Astrocyte (in vitro differentiated cells and primary cell): ENCODE measurements around the gene ANKRD44. TPM values are rescaled to one million over a fixed set of nuclear protein-coding genes. Genes with fewer than 3 reads are reported as not detected.

Source experiments
- DNase-seq: peaks from one replicate; pipeline ENCODE4 v3.0.0-alpha.2; 2010; ENCODE audit warnings: low read depth
- FAIRE-seq: peaks from 2 replicates; lab custom pipeline; 2011; peaks lifted over from hg19 to GRCh38; lab: Jason Lieb, UNC
- H2AFZ ChIP-seq: 2 replicates; pipeline ENCODE4 v1.6.0; 2012; ENCODE audit warnings: low read depth, low read length, inconsistent platforms
- H3K27ac ChIP-seq: 2 replicates; pipeline ENCODE4 v1.5.1; 2011; ENCODE audit warnings: low read depth, low read length, inconsistent platforms
- H3K27me3 ChIP-seq: 2 replicates; pipeline ENCODE4 v1.6.0; 2011; ENCODE audit warnings: low read length, inconsistent platforms; ENCODE audit not compliant: insufficient read depth
- H3K36me3 ChIP-seq: 2 replicates; pipeline ENCODE4 v1.5.1; 2011; ENCODE audit warnings: low read length, inconsistent platforms; ENCODE audit not compliant: insufficient read depth
- H3K4me1 ChIP-seq: 2 replicates; pipeline ENCODE4 v1.5.1; 2011; ENCODE audit warnings: low read length, inconsistent platforms; ENCODE audit not compliant: insufficient read depth
- H3K4me2 ChIP-seq: 2 replicates; pipeline ENCODE4 v1.6.0; 2012; ENCODE audit warnings: low read length, inconsistent platforms
- H3K4me3 ChIP-seq: 2 replicates; pipeline ENCODE4 v1.5.1; 2011; ENCODE audit warnings: low read depth, mild to moderate bottlenecking, low read length, inconsistent platforms; ENCODE audit not compliant: insufficient read depth
- H3K79me2 ChIP-seq: 2 replicates; pipeline ENCODE4 v1.6.0; 2012; ENCODE audit warnings: mild to moderate bottlenecking, low read length, inconsistent platforms; ENCODE audit not compliant: insufficient read depth
- H3K9ac ChIP-seq: 2 replicates; pipeline ENCODE4 v1.6.0; 2012; ENCODE audit warnings: mild to moderate bottlenecking, low read length, inconsistent platforms
- H3K9me3 ChIP-seq: 2 replicates; pipeline ENCODE4 v1.5.1; 2012; ENCODE audit warnings: low read depth, mild to moderate bottlenecking, low read length, inconsistent platforms; ENCODE audit not compliant: insufficient read depth
- H4K20me1 ChIP-seq: 2 replicates; pipeline ENCODE4 v1.6.0; 2012; ENCODE audit warnings: low read length, inconsistent platforms; ENCODE audit not compliant: insufficient read depth
- H3K27ac Mint-ChIP-seq: one replicate; pipeline ENCODE4 v1.8.0; 2021; ENCODE audit warnings: mild to moderate bottlenecking, mixed read lengths; ENCODE audit not compliant: unreplicated experiment
- H3K27me3 Mint-ChIP-seq: one replicate; pipeline ENCODE4 v1.8.0; 2021; ENCODE audit warnings: low read depth, mixed read lengths; ENCODE audit not compliant: unreplicated experiment
- H3K36me3 Mint-ChIP-seq: one replicate; pipeline ENCODE4 v1.8.0; 2021; ENCODE audit warnings: low read depth, mixed read lengths; ENCODE audit not compliant: unreplicated experiment
- H3K4me1 Mint-ChIP-seq: one replicate; pipeline ENCODE4 v1.8.0; 2021; ENCODE audit warnings: low read depth, mixed read lengths; ENCODE audit not compliant: unreplicated experiment
- H3K4me3 Mint-ChIP-seq: one replicate; pipeline ENCODE4 v1.8.0; 2021; ENCODE audit warnings: mild to moderate bottlenecking, moderate library complexity, mixed read lengths; ENCODE audit not compliant: unreplicated experiment
- H3K9me3 Mint-ChIP-seq: one replicate; pipeline ENCODE4 v1.8.0; 2021; ENCODE audit warnings: mild to moderate bottlenecking, mixed read lengths; ENCODE audit not compliant: unreplicated experiment
- EZH2 ChIP-seq: IDR thresholded peaks from 2 replicates; pipeline ENCODE4 v1.6.1; 2012; ENCODE audit warnings: mild to moderate bottlenecking, low read length, inconsistent platforms; ENCODE audit not compliant: insufficient read depth
- total RNA-seq: library from RNA; stranded (reverse); gene quantifications from 2 replicates; pipeline ENCODE4 v1.2.1, GENCODE V29; 2021
- TF ChIP-seq, protein P1 (sequence below): IDR thresholded peaks from 2 replicates; pipeline ENCODE4 v1.5.1; 2011; ENCODE audit warnings: low read depth, mild to moderate bottlenecking, inconsistent platforms, low read length, moderate library complexity; ENCODE audit not compliant: insufficient read depth

Gene ANKRD44
- total RNA-seq, 1 donor from 2014 or later = 7.2 TPM

DNA sequence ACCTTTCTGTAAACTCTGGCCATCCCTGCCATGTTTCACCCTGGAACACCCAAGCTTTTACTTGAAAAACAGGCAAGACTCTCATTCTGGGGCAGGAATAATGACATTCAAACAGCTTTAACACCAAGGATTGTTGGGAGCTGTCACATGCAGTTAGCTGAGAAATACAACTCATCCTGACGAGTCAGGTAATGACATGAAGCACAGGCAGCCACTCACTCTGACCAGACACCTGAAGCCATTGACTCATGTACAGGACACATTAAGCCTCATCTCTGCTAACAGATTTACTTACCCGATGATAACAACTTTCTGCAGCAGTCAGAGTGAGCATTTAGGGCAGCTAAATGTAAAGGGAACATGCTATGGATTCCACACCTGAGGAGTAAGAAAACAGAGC is 220.9 kb downstream of the ANKRD44 start:
- TF ChIP-seq, protein P1, sequence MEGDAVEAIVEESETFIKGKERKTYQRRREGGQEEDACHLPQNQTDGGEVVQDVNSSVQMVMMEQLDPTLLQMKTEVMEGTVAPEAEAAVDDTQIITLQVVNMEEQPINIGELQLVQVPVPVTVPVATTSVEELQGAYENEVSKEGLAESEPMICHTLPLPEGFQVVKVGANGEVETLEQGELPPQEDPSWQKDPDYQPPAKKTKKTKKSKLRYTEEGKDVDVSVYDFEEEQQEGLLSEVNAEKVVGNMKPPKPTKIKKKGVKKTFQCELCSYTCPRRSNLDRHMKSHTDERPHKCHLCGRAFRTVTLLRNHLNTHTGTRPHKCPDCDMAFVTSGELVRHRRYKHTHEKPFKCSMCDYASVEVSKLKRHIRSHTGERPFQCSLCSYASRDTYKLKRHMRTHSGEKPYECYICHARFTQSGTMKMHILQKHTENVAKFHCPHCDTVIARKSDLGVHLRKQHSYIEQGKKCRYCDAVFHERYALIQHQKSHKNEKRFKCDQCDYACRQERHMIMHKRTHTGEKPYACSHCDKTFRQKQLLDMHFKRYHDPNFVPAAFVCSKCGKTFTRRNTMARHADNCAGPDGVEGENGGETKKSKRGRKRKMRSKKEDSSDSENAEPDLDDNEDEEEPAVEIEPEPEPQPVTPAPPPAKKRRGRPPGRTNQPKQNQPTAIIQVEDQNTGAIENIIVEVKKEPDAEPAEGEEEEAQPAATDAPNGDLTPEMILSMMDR = no peak
- no peak for TF ChIP-seq EZH2
- Histone ChIP-seq H2AFZ (no peak overlapping the region), H3K36me3 (no peaks in the 10 kb centered on the region), H3K79me2 (no peaks in the 10 kb centered on the region), H3K4me2 (no peak overlapping the region), H3K9me3 (no peaks in the 10 kb centered on the region), H4K20me1 (no peaks in the 10 kb centered on the region), H3K9ac (no peak overlapping the region), H3K27ac (no peak overlapping the region), H3K4me3 (no peak overlapping the region), H3K27me3 (no peaks in the 10 kb centered on the region), H3K4me1 (no peaks in the 10 kb centered on the region)
- no peak for FAIRE-seq
- no peak overlapping the region for H3K27ac Mint-ChIP-seq
- DNase-seq = no peak
- H3K27me3 Mint-ChIP-seq = no peaks in the 10 kb centered on the region
- H3K4me3 Mint-ChIP-seq = no peak overlapping the region
- no peaks in the 10 kb centered on the region for H3K9me3 Mint-ChIP-seq
- no peaks in the 10 kb centered on the region for H3K36me3 Mint-ChIP-seq
- H3K4me1 Mint-ChIP-seq = peaks cover 13% of the 10 kb centered on the region

DNA sequence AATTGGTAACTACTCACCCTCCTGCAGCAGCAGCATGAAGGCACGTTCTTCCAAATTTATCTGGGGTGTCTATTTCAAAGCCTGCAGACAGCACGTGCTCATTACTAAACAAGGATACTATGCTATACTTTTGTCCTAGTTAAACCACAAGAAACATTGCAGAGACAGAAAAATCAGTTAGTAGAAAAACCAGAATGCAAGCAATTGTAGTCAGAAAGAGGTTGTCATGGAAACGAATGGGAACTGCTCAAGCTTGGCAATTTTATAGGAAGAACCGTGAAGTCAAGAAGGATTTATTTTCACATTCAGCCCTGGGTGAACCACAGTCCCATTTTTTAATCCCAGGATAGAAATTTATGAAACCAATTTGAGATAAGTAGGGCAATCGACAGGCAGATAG is 221.9 kb downstream of the ANKRD44 start:
- Histone ChIP-seq H4K20me1 (no peaks in the 10 kb centered on the region), H3K4me3 (no peak overlapping the region), H3K9ac (no peak overlapping the region), H3K4me1 (no peaks in the 10 kb centered on the region), H3K79me2 (no peaks in the 10 kb centered on the region), H3K9me3 (no peaks in the 10 kb centered on the region), H3K27me3 (no peaks in the 10 kb centered on the region), H3K4me2 (peak overlapping the region; percentile 8), H2AFZ (no peak overlapping the region), H3K36me3 (no peaks in the 10 kb centered on the region), H3K27ac (no peak overlapping the region)
- TF ChIP-seq, protein P1 = no peak
- no peak for TF ChIP-seq EZH2
- Mint-ChIP-seq H3K4me3 (no peak overlapping the region), H3K9me3 (no peaks in the 10 kb centered on the region), H3K36me3 (no peaks in the 10 kb centered on the region), H3K27ac (peak overlapping the region; percentile 45), H3K4me1 (peaks cover 13% of the 10 kb centered on the region), H3K27me3 (no peaks in the 10 kb centered on the region)
- FAIRE-seq (peak; percentile 20), DNase-seq (peak; percentile 86)

DNA sequence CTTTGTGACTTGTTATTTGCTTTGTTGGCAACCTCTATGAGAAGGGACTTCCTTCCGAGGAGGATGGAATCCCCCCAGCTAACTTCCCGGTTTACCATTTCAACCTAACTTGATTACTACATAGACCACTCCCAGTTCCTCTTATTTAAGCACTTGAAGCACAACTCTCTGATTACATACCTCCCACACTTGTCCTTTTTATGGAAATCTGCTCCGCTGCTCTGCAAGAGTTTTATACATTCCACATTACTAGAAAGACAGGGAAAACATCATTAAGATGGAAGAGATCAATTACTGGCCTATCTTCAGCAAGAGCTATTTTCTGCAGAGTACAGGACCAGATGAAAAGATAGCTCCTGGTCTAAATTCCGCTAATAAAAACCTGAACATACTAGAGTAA is 224.1 kb downstream of the ANKRD44 start:
- Mint-ChIP-seq H3K9me3 (no peaks in the 10 kb centered on the region), H3K4me3 (no peak overlapping the region), H3K27ac (no peak overlapping the region), H3K27me3 (no peaks in the 10 kb centered on the region), H3K36me3 (no peaks in the 10 kb centered on the region), H3K4me1 (peaks cover 10% of the 10 kb centered on the region)
- H3K4me2 ChIP-seq = no peak overlapping the region
- H3K79me2 ChIP-seq = no peaks in the 10 kb centered on the region
- no peak overlapping the region for H3K9ac ChIP-seq
- no peak overlapping the region for H3K4me3 ChIP-seq
- H3K27me3 ChIP-seq = no peaks in the 10 kb centered on the region
- TF ChIP-seq EZH2 = no peak
- TF ChIP-seq, protein P1 = no peak
- no peak overlapping the region for H2AFZ ChIP-seq
- H3K9me3 ChIP-seq = no peaks in the 10 kb centered on the region
- no peak for FAIRE-seq
- no peak overlapping the region for H3K27ac ChIP-seq
- no peak for DNase-seq
- no peaks in the 10 kb centered on the region for H4K20me1 ChIP-seq
- H3K4me1 ChIP-seq = no peaks in the 10 kb centered on the region
- no peaks in the 10 kb centered on the region for H3K36me3 ChIP-seq
